Measurements from ENCODE around the gene CSH2. TPM values are rescaled to one million over a fixed set of nuclear protein-coding genes. Genes with fewer than 3 reads are reported as not detected.

Gene CSH2
- total and polyA plus RNA-seq, 2 of the 13 experiments (the other 11 are each of a cell fraction or from before 2014, with no cell fraction given), result not detected

- TF ChIP-seq ZBTB2 (CRISPR knock-in tag; IDR thresholded peaks at IDR 0.05; ENCODE audit: low read depth) (peak; percentile 98), ZFP36L1 (CRISPR knock-in tag; IDR thresholded peaks at IDR 0.05) (peak; percentile 63; the same call in 1 of the 2 replicates), ZNF709 (CRISPR knock-in tag; IDR thresholded peaks at IDR 0.05) (peak; percentile 85; the same call in 1 of the 2 replicates), ZSCAN5A (CRISPR knock-in tag; IDR thresholded peaks at IDR 0.05; ENCODE audit: borderline replicate concordance) (peak; percentile 97), MXD3 (CRISPR knock-in tag; IDR thresholded peaks at IDR 0.05) (peak; percentile 94), ZNF605 (CRISPR knock-in tag; IDR thresholded peaks at IDR 0.05) (peak; percentile 67), ZNF260 (CRISPR knock-in tag; IDR thresholded peaks at IDR 0.05; ENCODE audit: borderline replicate concordance, low read depth) (peak; percentile 77; the same call in 1 of the 2 replicates), IKZF4 (CRISPR knock-in tag; IDR thresholded peaks at IDR 0.05; ENCODE audit: borderline replicate concordance, low read depth, not compliant biosample characterization) (peak; percentile 53), ZKSCAN5 (CRISPR knock-in tag; IDR thresholded peaks at IDR 0.05) (no peak), ZNF772 (CRISPR knock-in tag; IDR thresholded peaks at IDR 0.05) (peak; percentile 91), ZNF891 (CRISPR knock-in tag; IDR thresholded peaks at IDR 0.05) (peak; percentile 89), YEATS4 (CRISPR knock-in tag; IDR thresholded peaks at IDR 0.05; ENCODE audit: borderline replicate concordance) (peak; percentile 98), ZNF552 (CRISPR knock-in tag; IDR thresholded peaks at IDR 0.05; ENCODE audit: borderline replicate concordance) (peak; percentile 85), ARID5B (CRISPR knock-in tag; IDR thresholded peaks at IDR 0.05) (peak; percentile 75), NFE2 (CRISPR knock-in tag; IDR thresholded peaks at IDR 0.05) (no peak), GLMP (CRISPR knock-in tag; IDR thresholded peaks at IDR 0.05; ENCODE audit: borderline replicate concordance) (no peak), HDAC1 (CRISPR knock-in tag; IDR thresholded peaks at IDR 0.05) (peak; percentile 90), ZNF788 (CRISPR knock-in tag; IDR thresholded peaks at IDR 0.05; ENCODE audit: borderline replicate concordance) (peak; percentile 100)
Observed at GRCh38 chr17:63842540-63843386, 30.7 kb downstream of the CSH2 start, which contains the start of gene SMARCD2 (continued).
